ENCODE data around the gene ARHGAP24.

Gene ARHGAP24

DNA sequence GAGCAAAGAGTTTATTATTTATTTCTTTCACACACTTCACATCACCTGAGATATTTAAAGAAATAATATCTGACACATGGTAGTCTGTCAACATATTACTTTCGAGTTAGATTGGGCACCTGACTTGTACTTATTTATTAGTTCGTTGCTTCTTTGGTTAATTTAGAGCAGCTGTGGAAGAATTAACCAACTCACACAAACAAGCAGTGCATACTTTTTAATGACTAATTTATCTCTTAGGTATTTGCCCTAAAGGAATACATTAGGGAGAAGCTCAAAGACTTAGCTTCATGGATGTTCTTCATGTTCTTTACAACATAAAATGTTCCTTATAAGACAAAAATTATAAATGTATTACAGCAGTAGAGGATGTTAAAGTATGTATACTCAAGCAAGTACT, 242.9 kb downstream of the ARHGAP24 start:
- no peak for DNase-seq
- intact Hi-C loops (cut with DNase I): no loop called here

DNA sequence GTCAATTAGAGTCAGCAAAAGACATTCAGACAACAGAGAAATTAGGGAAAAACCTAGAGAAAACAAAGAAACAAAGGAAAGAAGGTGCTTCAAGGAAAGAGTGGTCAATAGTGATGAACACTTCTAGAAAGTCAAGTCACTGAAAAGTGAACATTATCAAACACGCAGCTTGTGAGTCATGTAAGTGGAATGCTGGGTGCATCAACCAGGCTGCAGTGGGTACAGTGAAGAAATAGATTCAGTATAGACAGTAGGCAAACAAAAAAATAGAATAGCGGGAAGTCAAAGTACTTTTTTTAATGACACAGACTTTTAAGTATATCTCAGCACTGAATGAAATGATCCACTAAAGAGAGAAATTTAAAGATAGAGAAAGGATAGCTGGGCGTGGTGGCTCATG, 245.8 kb downstream of the ARHGAP24 start:
- no peak for DNase-seq

DNA sequence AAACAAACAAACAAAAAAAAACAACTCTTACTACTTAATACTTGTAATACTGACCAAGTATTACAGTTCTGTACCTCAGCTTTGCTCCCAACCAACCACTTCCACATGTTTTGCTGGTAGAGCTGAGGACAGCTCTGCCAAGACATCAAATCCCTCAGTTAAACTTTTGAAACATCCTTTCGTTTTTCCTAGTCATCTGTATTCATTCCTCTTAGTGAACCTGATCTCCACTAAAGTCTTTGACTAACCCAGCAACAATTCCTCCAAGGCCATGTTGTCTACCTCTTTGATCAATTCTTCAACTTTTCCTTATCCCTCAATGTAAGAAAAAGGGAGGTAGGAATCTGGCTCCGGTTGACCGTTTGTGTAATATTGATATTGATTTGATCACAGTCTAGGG, 247.5 kb downstream of the ARHGAP24 start:
- intact Hi-C loops (cut with DNase I): no loop called here

More for the DNA sequence above, 245.8 kb downstream of the ARHGAP24 start:
- intact Hi-C loops (cut with DNase I): no loop called here

DNA sequence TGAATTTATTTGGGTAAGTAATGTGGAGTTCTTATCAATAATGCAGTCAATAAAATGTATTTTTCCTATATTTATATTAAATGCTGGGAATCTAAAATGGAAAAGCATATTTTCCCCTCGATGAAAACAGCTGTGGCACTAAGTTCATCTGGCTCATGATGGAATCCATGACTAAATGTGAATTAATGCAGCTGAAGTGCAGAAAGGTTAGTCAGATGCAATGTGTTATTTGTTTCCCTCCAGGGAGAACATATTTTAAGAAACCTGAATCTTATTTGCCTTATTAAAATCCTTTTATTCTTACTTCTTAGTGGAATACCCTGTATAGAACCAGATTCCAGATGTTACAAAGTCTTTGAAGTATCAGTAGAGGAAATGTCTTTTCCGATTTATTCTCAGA, 247.9 kb downstream of the ARHGAP24 start:
- DNase-seq: no peak
- intact Hi-C loops (cut with DNase I): no loop called here

More for the DNA sequence above, 247.5 kb downstream of the ARHGAP24 start:
- no peak for DNase-seq

DNA sequence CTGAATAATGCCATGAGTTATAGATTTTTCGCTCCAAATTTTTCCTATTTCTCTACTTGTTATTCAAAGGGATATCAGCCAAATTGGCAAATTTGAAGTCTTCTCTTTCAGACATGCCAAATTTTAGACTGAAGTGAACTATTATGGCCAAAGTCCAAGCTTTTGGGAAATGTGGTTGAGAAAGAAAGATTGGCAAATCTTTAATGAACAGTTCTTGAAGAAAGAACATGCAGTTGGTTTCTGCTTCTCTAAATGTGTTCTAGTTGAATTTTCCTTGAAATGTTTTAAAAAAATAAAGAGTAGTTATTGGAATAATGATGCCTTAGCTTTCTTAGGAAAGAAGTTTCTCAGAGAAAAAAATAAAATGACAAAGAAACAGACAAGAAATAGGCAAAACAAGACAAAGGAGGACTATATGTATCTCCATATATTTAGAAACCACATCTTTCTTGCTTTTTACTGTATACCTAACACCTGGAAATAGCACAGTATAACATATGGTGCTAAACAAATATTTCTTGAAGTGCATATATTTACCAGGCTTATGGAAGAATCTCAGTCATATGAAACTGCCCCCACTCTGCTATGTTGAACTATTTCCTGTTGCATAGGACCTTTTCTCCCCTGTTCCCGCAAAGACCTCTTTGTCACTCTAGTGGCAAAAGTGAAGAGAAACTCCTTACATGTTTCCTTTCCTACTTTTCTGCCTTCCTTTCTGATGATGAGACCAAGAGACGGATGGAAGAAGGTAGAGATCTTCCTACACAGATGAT, 250.0 kb downstream of the ARHGAP24 start:
- DNase-seq: no peak
- intact Hi-C loops (cut with DNase I): no loop called here

DNA sequence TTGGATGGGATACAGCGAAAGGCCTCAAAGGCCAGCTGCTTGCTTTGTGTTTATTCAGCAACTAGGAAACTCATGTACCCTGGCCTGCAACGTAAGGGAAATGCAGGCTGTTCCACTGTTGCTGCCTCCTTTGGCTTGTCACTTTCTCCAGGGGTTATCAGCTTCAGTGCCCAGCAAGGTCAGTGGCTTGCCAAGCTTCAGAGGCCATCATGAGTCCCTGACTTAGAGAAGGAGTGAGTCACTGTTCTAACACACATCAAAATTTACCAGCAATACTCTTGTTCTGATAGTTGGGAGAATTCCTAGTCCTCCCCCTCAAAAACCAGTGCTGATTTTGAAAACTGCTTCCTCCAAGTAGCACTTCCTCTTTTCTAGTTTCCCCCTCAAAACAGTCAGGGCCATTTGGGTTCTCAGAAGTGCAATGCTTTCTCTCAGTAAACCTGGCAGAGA, 250.8 kb downstream of the ARHGAP24 start:
- intact Hi-C loops (cut with DNase I): no loop called here
- DNase-seq: peak in 3 of 42 donors; percentile 21 to 48 (median 45)

DNA sequence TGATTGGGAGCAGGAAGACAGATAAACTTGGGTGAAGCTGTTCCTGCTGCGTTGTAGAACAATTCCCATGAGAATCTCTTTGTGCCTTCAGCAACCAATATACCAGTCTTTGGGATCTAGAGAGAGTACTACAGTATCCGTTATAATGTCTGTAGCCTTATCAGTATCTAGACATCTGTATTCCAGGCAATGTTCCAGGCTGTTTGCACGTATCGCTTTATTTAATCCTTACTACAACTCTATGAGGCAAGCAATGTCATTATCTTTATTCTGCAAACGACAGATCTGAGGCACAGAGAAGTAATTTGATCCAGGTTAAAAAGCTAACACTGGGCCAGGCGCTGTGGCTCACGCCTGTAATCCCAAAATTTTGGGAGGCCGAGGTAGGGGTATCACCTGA, 251.6 kb downstream of the ARHGAP24 start:
- intact Hi-C loops (cut with DNase I): no loop called here
- DNase-seq: no peak

DNA sequence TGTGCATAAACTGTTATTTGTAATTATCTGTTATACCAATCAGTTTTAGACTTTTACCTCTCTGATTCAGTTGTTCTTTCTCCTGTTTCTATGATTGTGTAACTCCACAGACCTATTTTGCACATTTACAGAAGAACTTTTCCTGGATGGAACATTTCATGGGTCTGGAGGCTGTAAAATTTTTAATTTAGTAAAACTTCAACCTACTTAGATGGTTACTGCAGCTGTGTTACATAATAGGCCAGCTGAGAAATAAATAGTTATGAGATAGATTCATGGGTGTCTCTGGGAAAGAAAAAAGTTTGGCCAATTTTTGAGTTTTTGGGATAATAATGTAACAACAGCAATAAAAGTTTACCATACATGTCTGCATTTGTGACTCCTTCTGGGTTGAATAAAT, 253.5 kb downstream of the ARHGAP24 start:
- intact Hi-C loops (cut with DNase I): no loop called here
- DNase-seq: no peak

DNA sequence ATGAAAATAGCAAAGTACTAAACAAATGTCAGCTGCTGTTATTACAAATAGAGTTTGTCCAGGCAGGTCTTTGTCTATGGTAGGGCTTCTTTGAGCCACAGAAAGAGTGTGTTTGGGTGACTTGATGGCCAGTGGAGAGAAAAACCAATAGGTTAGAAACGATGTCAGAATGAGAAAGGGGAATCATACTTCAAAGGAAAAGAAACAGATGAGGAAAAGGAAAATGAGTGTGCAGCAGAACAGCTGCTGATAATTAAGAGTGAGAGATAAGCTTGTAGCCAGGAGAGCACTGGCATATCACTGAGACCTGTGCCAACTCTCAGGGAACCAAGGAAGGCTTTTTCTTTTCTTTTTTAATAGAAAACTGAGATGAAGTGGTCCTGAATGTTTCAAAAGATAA, 257.2 kb downstream of the ARHGAP24 start:
- intact Hi-C loops (cut with DNase I): no loop called here
- no peak for DNase-seq

DNA sequence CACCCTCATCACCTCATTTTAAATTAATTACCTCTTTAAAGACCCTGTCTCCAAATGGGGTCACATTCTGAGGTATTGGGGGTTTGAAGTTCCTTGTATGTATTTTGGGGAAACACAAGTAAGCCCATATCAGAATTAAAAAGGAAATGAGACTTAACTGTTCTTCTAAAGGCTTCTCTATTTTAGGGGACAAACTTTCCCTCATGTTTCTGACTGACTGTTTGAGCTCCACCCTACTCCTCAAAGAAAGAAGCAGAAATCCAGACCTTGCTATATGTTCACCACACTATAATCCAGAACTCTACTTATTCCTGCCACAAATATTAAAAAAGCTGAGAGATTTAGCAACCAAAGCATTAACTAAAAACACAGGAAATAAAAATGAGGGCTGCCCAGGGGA, 258.8 kb downstream of the ARHGAP24 start:
- no peak for DNase-seq
- intact Hi-C loops (cut with DNase I): no loop called here

DNA sequence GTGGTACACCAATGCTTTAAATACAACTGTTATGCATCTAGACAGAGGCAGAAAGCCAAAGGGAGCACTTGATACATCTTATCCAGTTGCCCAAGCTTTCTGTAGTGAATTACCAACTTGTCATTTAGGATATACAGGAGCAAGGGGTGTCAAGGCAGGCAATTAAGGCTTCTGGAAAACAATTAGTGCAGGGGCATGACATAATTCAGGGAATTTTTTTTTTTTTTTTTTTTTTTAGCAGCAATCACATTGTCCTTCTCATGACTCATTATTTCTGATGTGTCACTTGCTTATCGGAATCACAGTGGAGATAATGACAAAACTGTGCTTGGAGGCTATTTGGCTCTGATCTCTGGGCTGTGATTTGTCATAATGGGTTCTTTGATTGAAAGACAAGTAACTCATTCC, 259.5 kb downstream of the ARHGAP24 start:
- intact Hi-C loops (cut with DNase I): no loop called here
- peak in 6 of 42 donors; percentile 18 to 71 (median 38) for DNase-seq

DNA sequence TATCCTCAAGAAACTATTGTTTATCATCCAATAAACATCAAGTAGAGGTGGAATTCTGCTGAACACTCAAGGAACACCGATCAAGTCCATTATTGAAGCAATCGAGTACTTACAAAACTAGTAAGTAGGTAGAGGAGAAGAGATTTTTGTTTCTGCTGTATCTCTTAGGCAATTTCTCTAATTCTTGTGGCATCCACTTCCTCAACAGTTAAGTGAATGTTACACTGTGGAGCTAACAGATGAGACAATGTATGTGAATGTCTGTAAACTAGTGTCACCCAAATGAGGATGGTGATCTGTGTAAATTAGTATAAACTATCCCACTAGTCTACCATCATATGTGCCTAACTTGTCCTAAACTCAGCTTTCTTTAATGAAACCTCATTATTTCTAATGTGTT, 261.6 kb downstream of the ARHGAP24 start:
- DNase-seq: no peak
- intact Hi-C loops (cut with DNase I): no loop called here

DNA sequence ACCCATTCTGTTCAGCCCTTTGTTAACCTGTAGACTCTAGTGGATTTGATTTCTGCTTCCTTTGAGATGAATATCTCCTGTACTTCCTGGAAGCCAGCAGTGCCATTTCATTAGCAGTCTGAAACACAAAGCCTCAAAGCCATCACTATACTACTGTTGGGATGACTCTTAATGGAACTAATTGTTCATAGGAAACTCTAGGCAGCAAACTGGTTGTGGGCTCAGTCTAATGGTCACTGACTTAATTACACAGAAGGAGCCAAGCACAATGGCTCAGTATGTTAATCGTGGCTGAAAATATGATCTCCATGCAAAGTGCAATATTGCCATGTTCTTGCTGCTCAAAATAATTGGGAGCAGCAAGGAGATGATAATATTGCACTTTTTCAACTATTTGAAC, 262.3 kb downstream of the ARHGAP24 start:
- intact Hi-C loops (cut with DNase I): no loop called here

DNA sequence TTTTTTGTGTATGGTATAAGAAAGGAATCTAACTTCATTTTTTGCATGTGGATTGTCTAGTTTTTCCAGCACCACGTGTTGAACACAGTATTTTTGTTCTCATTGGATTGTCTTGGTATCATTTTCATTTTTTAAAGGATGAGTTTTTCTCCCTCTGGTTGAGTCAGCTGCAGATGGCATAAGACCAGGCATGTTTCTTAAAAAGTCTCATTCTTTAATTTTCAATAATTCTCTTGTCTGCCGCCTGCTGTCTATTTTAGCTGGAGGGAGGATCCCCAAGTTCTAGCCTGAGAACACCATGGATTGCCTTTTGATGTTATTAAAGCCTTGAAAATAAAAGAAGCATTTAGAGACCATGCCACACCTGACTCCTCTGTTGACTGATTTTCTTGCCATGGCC, 263.8 kb downstream of the ARHGAP24 start:
- DNase-seq: no peak
- intact Hi-C loops (cut with DNase I): no loop called here

More for the DNA sequence above, 262.3 kb downstream of the ARHGAP24 start:
- DNase-seq: peak in 1 of 42 donors; percentile 31

DNA sequence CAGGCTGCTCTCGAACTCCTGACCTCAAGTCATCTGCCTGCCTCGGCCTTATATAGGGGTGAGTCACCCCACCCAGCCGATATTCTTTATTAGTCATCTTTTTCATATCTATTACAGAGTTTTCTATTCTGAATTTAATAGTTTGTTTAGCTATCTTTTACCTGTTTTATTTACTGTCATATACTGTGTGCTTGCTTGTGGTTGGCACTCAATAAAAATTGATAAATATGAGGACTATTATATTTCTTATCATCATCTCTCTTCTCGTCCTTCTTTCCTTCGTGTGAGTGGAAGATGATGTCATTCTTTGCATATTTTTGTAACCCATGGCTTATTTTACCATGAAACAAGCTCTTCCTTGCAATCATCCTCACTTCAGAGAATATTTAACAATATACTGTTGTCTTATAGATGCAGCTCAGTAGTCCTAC, 265.5 kb downstream of the ARHGAP24 start:
- DNase-seq: no peak
- intact Hi-C loops (cut with DNase I): loop anchor here (10.0 kb wide), 1 partner anchor 366 kb away; no protein-coding TSS in a partner anchor

DNA sequence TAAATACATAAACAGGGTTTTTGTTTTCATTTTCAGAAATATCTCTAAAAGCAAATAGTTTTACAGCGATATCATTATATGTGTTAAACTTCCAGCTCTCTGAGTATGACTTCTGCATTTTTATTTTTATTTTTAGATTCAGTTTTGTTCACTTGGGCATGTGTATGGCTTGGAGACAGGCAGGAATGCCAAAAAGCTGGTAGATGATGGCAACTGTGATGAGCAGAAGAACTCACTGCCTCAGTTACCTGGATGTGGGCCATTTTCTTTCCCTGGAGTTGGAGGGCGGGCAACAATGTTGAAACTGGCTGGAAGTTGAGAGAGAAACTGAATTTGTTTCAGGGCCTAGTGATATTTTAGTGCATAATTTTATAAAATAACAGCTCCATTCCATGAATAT, 266.4 kb downstream of the ARHGAP24 start:
- intact Hi-C loops (cut with DNase I): loop anchor here (10.0 kb wide), 1 partner anchor 367 kb away; no protein-coding TSS in a partner anchor

DNA sequence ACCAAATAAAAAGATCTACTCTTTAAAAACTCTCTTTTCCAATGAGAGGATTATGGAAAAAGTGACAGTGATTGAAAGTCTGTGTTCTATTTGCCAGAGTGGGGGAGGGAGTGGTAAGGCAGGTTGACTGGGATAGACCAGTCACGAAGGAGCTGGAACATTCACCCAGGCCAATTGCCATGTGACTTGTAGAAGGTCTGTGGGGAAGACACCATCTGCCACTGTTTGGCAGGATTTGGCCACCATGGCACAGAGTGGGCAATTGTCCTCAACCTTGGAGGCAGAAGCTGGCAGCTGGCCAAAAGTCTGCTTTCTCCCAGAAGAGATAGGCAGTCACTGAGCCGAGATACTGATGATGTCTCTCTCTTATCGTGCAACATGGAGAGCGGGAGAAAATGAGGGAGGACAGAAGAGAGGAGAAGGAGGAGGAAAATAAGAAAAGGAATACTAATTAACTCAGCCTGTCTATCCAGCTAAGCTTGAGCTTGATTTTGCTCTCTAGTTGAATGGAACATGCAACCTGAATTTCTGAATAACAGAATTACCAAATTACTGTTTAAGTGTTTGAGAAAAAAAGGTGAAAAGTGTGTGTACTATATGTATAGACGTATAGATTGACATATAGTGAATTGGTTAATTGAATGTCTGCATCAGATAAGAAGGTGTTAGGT, 267.1 kb downstream of the ARHGAP24 start:
- DNase-seq: peak; percentile 63 to 96 (median 88)
- intact Hi-C loops (cut with DNase I): loop anchor here (10.0 kb wide), 1 partner anchor 367 kb away; no protein-coding TSS in a partner anchor

More for the DNA sequence above, 266.4 kb downstream of the ARHGAP24 start:
- no peak for DNase-seq

DNA sequence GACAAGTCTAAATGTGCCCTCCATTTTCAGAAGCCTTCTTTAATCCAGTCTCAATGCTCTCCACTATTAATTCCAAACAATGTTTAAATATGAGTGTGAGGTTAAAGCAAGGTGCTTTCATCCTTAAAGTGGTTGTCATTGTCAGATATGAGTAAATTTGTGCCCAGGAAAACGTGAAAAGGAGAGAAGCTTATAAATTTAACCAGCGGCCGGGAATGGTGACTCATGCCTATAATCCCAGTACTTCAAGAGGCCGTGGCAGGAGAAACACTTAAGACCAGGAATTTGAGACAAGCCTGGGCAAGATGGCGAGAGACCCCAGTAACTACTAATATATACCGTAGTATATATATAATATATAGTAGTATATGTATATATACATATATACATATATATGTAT, 270.0 kb downstream of the ARHGAP24 start:
- no peak for DNase-seq
- intact Hi-C loops (cut with DNase I): loop anchor here (10.0 kb wide), 1 partner anchor 370 kb away; no protein-coding TSS in a partner anchor

DNA sequence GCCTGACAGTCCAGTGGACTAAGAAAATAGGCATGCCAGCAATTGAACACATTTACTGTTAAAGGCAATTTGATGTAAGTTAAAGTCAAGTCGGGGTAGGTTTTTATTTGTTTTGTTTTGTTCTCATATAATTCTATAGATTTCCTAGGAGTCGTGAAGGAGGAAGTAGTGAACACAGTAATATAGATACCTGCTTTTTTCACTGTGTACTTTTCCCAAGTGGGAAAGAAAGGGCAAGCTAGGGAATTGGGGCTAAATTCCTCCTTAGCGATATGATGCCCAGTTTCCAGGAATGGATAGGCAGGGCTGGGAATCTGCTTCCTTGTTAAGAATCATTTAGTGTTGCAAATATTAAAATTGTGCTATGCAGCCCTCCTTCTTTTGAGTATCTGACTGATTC, 271.0 kb downstream of the ARHGAP24 start:
- intact Hi-C loops (cut with DNase I): loop anchor here (10.0 kb wide), 1 partner anchor 371 kb away; no protein-coding TSS in a partner anchor
- no peak for DNase-seq

DNA sequence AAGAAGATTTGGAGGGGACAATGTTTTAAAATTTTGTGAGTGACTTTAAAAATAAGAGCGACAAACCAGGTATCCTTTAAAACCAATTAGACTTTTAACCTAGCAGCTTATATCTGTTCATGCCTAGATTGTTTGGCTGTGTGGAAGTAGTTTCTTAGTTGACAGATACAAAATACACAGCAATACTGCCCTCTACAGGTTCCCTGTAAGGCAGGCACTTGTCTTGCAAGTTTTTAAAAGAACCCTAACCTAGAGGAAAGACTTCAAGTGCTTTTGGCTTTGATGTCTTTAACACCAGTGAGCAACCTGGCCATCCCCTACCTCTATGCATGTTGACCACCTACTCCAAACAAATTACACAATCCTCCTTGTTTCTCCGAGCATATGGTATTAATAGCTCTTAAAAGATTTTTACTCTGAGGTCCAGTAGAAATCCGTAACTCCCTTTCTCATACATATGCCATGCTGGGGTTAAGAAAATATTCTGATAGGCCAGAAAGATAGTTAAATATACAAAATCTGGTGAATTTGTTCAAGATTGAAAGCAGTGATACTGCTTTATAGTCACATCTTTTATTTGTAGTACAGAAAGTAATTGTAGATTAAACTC, 273.0 kb downstream of the ARHGAP24 start:
- DNase-seq: peak in 25 of 42 donors; percentile 21 to 81 (median 54)
- intact Hi-C loops (cut with DNase I): loop anchor here (10.0 kb wide), 1 partner anchor 373 kb away; no protein-coding TSS in a partner anchor

Measured in head of caudate nucleus (tissue), 42 donors.